ENCODE measurements around the gene INPP4A. TPM values are rescaled to one million over a fixed set of nuclear protein-coding genes. Genes with fewer than 3 reads are reported as not detected.

Gene INPP4A
- polyA plus RNA-seq, 1 donor (not counting 4 experiments of a cell fraction or from before 2014, with no cell fraction given) = 10.7 TPM

DNA sequence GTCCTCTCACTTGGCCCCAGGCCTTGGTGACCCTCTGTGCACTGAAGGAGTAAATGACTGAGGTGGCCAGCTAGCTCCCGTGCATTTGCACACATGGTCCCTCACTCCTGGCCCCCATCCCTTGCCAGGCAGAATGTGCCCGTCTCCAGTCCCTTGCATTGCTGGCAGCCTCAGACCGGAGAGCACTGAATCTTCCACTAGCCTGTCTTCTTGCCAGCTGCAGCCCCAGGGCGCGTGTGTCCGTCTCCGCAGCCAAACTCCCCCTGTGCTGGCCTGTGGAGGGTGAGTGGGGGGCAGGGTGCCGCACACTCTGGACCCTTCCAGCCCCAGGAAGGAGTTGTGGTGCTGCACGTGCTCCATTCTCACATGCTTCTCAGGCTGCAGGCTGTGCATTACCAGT lies 35.9 kb downstream of the INPP4A start:
- Histone ChIP-seq H3K27me3 (ENCODE audit: control insufficient read depth, extremely low read depth, insufficient read depth, low read length) (no peaks in the 10 kb centered on the region), H2AFZ (ENCODE audit: control insufficient read depth, low read length) (no peak overlapping the region), H3K9me1 (ENCODE audit: control insufficient read depth, extremely low read depth, insufficient read depth, low read length) (peaks cover 6% of the 10 kb centered on the region), H3K4me3 (ENCODE audit: control insufficient read depth in 2 of 3, extremely low read depth in 1 of 3, insufficient read depth in 2 of 3, low read depth in 1 of 3, low read length in 3 of 3) (no peak overlapping the region), H3K27ac (ENCODE audit: control insufficient read depth, insufficient read depth, low read length) (no peak overlapping the region), H3K36me3 (ENCODE audit: control insufficient read depth in 2 of 2, extremely low read depth in 1 of 2, insufficient read depth in 2 of 2, low read length in 2 of 2) (no peaks in the 10 kb centered on the region), H4K20me1 (ENCODE audit: control insufficient read depth, extremely low read depth, insufficient read depth, low read length) (peaks cover 11% of the 10 kb centered on the region), H3K4me2 (ENCODE audit: control insufficient read depth, extremely low read depth, insufficient read depth, low read depth, low read length) (no peak overlapping the region), H3K79me2 (ENCODE audit: control insufficient read depth, insufficient read depth, low read length) (peaks cover 19% of the 10 kb centered on the region), H3K9ac (ENCODE audit: control insufficient read depth, extremely low read depth, insufficient read depth, low read length) (no peak overlapping the region), H3K4me1 (ENCODE audit: control insufficient read depth, extremely low read depth, insufficient read depth, low read length) (peaks cover 34% of the 10 kb centered on the region), H3K9me3 (ENCODE audit: control insufficient read depth, low read depth, low read length) (no peaks in the 10 kb centered on the region)
- no peak for TF ChIP-seq EZH2 (IDR thresholded peaks at IDR 0.05; ENCODE audit: low read length)
- TF ChIP-seq, protein P1, sequence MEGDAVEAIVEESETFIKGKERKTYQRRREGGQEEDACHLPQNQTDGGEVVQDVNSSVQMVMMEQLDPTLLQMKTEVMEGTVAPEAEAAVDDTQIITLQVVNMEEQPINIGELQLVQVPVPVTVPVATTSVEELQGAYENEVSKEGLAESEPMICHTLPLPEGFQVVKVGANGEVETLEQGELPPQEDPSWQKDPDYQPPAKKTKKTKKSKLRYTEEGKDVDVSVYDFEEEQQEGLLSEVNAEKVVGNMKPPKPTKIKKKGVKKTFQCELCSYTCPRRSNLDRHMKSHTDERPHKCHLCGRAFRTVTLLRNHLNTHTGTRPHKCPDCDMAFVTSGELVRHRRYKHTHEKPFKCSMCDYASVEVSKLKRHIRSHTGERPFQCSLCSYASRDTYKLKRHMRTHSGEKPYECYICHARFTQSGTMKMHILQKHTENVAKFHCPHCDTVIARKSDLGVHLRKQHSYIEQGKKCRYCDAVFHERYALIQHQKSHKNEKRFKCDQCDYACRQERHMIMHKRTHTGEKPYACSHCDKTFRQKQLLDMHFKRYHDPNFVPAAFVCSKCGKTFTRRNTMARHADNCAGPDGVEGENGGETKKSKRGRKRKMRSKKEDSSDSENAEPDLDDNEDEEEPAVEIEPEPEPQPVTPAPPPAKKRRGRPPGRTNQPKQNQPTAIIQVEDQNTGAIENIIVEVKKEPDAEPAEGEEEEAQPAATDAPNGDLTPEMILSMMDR (optimal IDR thresholded peaks at IDR 0.05 in 1 of 3, IDR thresholded peaks at IDR 0.05 in 1 of 3, conservative IDR thresholded peaks at IDR 0.05 in 1 of 3; ENCODE audit: extremely low read depth in 1 of 3, insufficient read depth in 2 of 3, low read length in 3 of 3) = no peak
- DNase-seq (ENCODE audit: low read depth, low spot score) = no peak
- dilution Hi-C loops (cut with MboI; ENCODE audit: extremely low pct_ligation_motif_present, low sequenced_read_pairs) = no loop called here
- FAIRE-seq = no peak

DNA sequence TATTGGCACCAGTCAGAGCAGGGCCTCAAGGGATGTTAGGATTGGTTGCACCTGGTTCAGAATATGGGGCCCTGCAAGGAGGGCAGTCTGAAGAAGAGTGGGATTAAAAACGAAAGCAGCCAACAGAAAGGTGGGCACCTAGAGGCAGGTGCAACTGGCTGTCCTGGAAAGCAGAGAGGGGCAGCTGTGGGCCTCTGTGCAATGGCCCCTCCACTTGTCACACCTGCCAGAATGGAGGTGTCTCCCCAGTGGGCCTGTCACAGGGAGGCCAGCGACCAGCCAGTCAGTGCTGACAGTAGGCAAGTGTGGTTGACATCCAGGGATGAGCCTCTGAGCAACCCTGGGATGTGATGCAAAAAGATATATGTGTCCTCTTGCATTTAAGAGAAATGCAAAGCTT lies 37.7 kb downstream of the INPP4A start:
- H3K4me2 ChIP-seq (ENCODE audit: control insufficient read depth, extremely low read depth, insufficient read depth, low read depth, low read length) = no peak overlapping the region
- peaks cover 18% of the 10 kb centered on the region for H3K79me2 ChIP-seq (ENCODE audit: control insufficient read depth, insufficient read depth, low read length)
- no peaks in the 10 kb centered on the region for H3K27me3 ChIP-seq (ENCODE audit: control insufficient read depth, extremely low read depth, insufficient read depth, low read length)
- peaks cover 11% of the 10 kb centered on the region for H4K20me1 ChIP-seq (ENCODE audit: control insufficient read depth, extremely low read depth, insufficient read depth, low read length)
- DNase-seq (ENCODE audit: low read depth, low spot score) (no peak), FAIRE-seq (no peak)
- H3K4me3 ChIP-seq (ENCODE audit: control insufficient read depth in 2 of 3, extremely low read depth in 1 of 3, insufficient read depth in 2 of 3, low read depth in 1 of 3, low read length in 3 of 3) = no peak overlapping the region
- no peaks in the 10 kb centered on the region for H3K36me3 ChIP-seq (ENCODE audit: control insufficient read depth in 2 of 2, extremely low read depth in 1 of 2, insufficient read depth in 2 of 2, low read length in 2 of 2)
- H3K4me1 ChIP-seq (ENCODE audit: control insufficient read depth, extremely low read depth, insufficient read depth, low read length) = peaks cover 27% of the 10 kb centered on the region
- H3K27ac ChIP-seq (ENCODE audit: control insufficient read depth, insufficient read depth, low read length) = no peak overlapping the region
- H2AFZ ChIP-seq (ENCODE audit: control insufficient read depth, low read length) = no peak overlapping the region
- H3K9me3 ChIP-seq (ENCODE audit: control insufficient read depth, low read depth, low read length) = no peaks in the 10 kb centered on the region
- peaks cover 3% of the 10 kb centered on the region for H3K9me1 ChIP-seq (ENCODE audit: control insufficient read depth, extremely low read depth, insufficient read depth, low read length)
- TF ChIP-seq, protein P1 (optimal IDR thresholded peaks at IDR 0.05 in 1 of 3, IDR thresholded peaks at IDR 0.05 in 1 of 3, conservative IDR thresholded peaks at IDR 0.05 in 1 of 3; ENCODE audit: extremely low read depth in 1 of 3, insufficient read depth in 2 of 3, low read length in 3 of 3) = no peak
- TF ChIP-seq EZH2 (IDR thresholded peaks at IDR 0.05; ENCODE audit: low read length) = no peak
- dilution Hi-C loops (cut with MboI; ENCODE audit: extremely low pct_ligation_motif_present, low sequenced_read_pairs) = no loop called here
- no peak overlapping the region for H3K9ac ChIP-seq (ENCODE audit: control insufficient read depth, extremely low read depth, insufficient read depth, low read length)
